ENCODE results near the gene SHANK1.

DNA sequence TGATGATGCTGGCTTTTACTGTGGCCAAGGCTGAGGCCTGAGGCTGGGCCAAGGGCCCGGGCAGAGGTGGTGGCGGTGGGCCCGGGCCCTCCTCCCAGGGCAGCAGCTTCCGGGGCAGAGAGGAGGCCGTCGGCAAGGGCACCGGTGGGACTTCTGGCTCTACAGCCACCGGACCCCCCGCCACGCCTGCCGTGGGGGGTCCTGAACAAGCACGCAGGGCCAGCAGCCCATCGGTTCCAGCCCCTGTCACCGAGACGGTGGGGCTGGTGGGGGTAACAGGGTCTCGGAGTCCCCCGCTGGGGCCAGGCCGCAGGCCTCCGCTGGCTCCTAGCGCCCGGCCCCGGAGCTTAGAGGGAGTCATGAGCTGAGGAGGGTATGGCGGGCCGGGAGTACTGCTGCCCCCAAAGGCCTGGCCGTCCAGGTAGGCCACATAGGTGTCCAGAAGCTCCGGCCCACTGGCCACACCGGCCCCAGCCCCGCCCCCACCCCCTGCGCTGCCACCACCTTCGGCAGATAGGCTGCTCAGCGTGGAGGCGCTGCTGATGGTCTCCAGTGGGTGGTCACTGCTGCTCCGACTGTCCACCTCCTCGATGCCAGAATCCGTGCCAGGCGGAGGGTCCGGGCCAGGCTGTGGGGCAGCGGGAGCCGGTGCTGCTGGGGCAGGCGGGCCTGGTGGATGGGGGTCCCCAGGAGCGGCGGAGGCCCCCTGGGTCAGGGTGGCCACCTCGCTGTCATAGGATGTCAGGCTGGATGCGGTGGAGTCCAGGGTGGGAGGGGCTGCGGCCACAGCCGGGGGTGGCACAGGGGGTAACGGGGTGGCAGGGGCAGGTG lies 53.0 kb downstream of the SHANK1 start:
- TF ChIP-seq, protein P1, sequence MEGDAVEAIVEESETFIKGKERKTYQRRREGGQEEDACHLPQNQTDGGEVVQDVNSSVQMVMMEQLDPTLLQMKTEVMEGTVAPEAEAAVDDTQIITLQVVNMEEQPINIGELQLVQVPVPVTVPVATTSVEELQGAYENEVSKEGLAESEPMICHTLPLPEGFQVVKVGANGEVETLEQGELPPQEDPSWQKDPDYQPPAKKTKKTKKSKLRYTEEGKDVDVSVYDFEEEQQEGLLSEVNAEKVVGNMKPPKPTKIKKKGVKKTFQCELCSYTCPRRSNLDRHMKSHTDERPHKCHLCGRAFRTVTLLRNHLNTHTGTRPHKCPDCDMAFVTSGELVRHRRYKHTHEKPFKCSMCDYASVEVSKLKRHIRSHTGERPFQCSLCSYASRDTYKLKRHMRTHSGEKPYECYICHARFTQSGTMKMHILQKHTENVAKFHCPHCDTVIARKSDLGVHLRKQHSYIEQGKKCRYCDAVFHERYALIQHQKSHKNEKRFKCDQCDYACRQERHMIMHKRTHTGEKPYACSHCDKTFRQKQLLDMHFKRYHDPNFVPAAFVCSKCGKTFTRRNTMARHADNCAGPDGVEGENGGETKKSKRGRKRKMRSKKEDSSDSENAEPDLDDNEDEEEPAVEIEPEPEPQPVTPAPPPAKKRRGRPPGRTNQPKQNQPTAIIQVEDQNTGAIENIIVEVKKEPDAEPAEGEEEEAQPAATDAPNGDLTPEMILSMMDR (IDR thresholded peaks at IDR 0.05): no peak
- TF ChIP-seq POLR2A (IDR thresholded peaks at IDR 0.05) (no peak), EP300 (IDR thresholded peaks at IDR 0.05) (no peak)
